MM.1S (cell line): Measurements from ENCODE around the gene PSMD6.

Experiments
- DNase-seq: peaks from one replicate; pipeline ENCODE4 v3.0.0-alpha.2; 2015
- H2AFZ ChIP-seq: fragments of 300-600 bp; sonication (generic); 2 replicates; pipeline ENCODE4 v1.6.0; 2016; ENCODE audit warnings: antibody characterized with exemption, low read length
- H3F3A ChIP-seq: fragments of 300-600 bp; sonication (generic); 2 replicates; pipeline ENCODE4 v1.6.1; 2016; ENCODE audit warnings: mild to moderate bottlenecking, antibody characterized with exemption, low read length, moderate library complexity, mixed read lengths; ENCODE audit not compliant: insufficient read depth
- H3K27ac ChIP-seq: fragments of 300-600 bp; sonication (generic); 2 replicates; pipeline ENCODE4 v1.5.1; 2016; ENCODE audit warnings: mild to moderate bottlenecking, low read length
- H3K27me3 ChIP-seq: fragments of 300-600 bp; sonication (generic); replicated peaks from 2 replicates; pipeline ENCODE4 v1.6.0; 2016; ENCODE audit warnings: low read length; ENCODE audit not compliant: insufficient read depth
- H3K36me3 ChIP-seq: fragments of 300-600 bp; sonication (generic); replicated peaks from 2 replicates; pipeline ENCODE4 v1.6.1; 2016; ENCODE audit warnings: mild to moderate bottlenecking, low read length, mixed read lengths; ENCODE audit not compliant: insufficient read depth
- H3K4me1 ChIP-seq: fragments of 300-600 bp; sonication (generic); 2 replicates; pipeline ENCODE4 v1.6.1; 2016; ENCODE audit warnings: low read length, mixed read lengths
- H3K4me2 ChIP-seq: fragments of 300-600 bp; sonication (generic); 2 replicates; pipeline ENCODE4 v1.6.0; 2016; ENCODE audit warnings: low read depth, low read length
- H3K4me3 ChIP-seq: fragments of 300-600 bp; sonication (generic); 2 replicates; pipeline ENCODE4 v1.5.1; 2016; ENCODE audit warnings: low read length, mixed read lengths
- H3K79me2 ChIP-seq: fragments of 300-600 bp; sonication (generic); 2 replicates; pipeline ENCODE4 v1.6.1; 2016; ENCODE audit warnings: mixed run types, low read length, mixed read lengths
- H3K9ac ChIP-seq: fragments of 300-600 bp; sonication (generic); 2 replicates; pipeline ENCODE4 v1.6.1; 2016; ENCODE audit warnings: low read length, mixed read lengths
- H3K9me2 ChIP-seq: fragments of 300-600 bp; sonication (generic); replicated peaks from 2 replicates; pipeline ENCODE4 v1.6.1; 2016; ENCODE audit warnings: mild to moderate bottlenecking, low read length, mixed read lengths; ENCODE audit not compliant: insufficient read depth
- H3K9me3 ChIP-seq: fragments of 300-600 bp; sonication (generic); replicated peaks from 2 replicates; pipeline ENCODE4 v1.6.1; 2016; ENCODE audit warnings: mild to moderate bottlenecking, low read length, mixed read lengths; ENCODE audit not compliant: insufficient read depth
- H4K20me1 ChIP-seq: fragments of 300-600 bp; sonication (generic); 2 replicates; pipeline ENCODE4 v1.6.1; 2016; ENCODE audit warnings: mild to moderate bottlenecking, low read length, moderate library complexity, mixed read lengths; ENCODE audit not compliant: insufficient read depth
- CTCF ChIP-seq: fragments of 300-600 bp; sonication (generic); IDR thresholded peaks from 2 replicates; pipeline ENCODE4 v1.5.1; 2016; ENCODE audit warnings: antibody characterized with exemption, low read length, mixed read lengths
- EZH2 ChIP-seq: fragments of 300-600 bp; sonication (generic); optimal IDR thresholded peaks from 2 replicates; pipeline ENCODE3; 2017; ENCODE audit warnings: low read depth, mild to moderate bottlenecking, antibody characterized with exemption, low read length, mixed read lengths
- EZH2phosphoT487 ChIP-seq: fragments of 300-600 bp; sonication (generic); IDR thresholded peaks from 2 replicates; pipeline ENCODE4 v1.6.1; 2018; ENCODE audit warnings: antibody characterized with exemption, low read length

PSMD6 gene

GRCh38 chr3:64058566-64058965 lies 35.3 kb upstream of the PSMD6 start:
- no peak overlapping the region for H3K4me3 ChIP-seq
- TF ChIP-seq CTCF: no peak
- no peak for TF ChIP-seq EZH2phosphoT487
- no peak for TF ChIP-seq EZH2
- no peak for DNase-seq
- no peaks in the 10 kb centered on the region for H3K9me2 ChIP-seq
- H3K27me3 ChIP-seq: no peaks in the 10 kb centered on the region
- H3F3A ChIP-seq: no peaks in the 10 kb centered on the region
- H3K4me2 ChIP-seq: no peak overlapping the region
- H3K9ac ChIP-seq: no peak overlapping the region
- no peaks in the 10 kb centered on the region for H3K4me1 ChIP-seq
- no peaks in the 10 kb centered on the region for H3K9me3 ChIP-seq
- no peak overlapping the region for H3K27ac ChIP-seq
- H2AFZ ChIP-seq: no peak overlapping the region
- H4K20me1 ChIP-seq: no peaks in the 10 kb centered on the region
- H3K79me2 ChIP-seq: no peaks in the 10 kb centered on the region
- no peaks in the 10 kb centered on the region for H3K36me3 ChIP-seq

- Histone ChIP-seq H3K4me2 (no peak overlapping the region), H3K79me2 (no peaks in the 10 kb centered on the region)
- DNase-seq: no peak
Measured at GRCh38 chr3:64057231-64057630, 33.9 kb upstream of the PSMD6 start.

GRCh38 chr3:64056606-64057180 lies 33.4 kb upstream of the PSMD6 start:
- no peak for DNase-seq
- no peaks in the 10 kb centered on the region for H4K20me1 ChIP-seq
- no peaks in the 10 kb centered on the region for H3K4me1 ChIP-seq
- no peak overlapping the region for H3K27ac ChIP-seq
- TF ChIP-seq CTCF: no peak
- TF ChIP-seq EZH2: no peak
- TF ChIP-seq EZH2phosphoT487: no peak
- H3K4me2 ChIP-seq: no peak overlapping the region
- H3K9me3 ChIP-seq: no peaks in the 10 kb centered on the region
- H2AFZ ChIP-seq: no peak overlapping the region
- H3K9ac ChIP-seq: no peak overlapping the region
- H3F3A ChIP-seq: no peaks in the 10 kb centered on the region
- H3K4me3 ChIP-seq: no peak overlapping the region
- no peaks in the 10 kb centered on the region for H3K36me3 ChIP-seq
- H3K79me2 ChIP-seq: no peaks in the 10 kb centered on the region
- no peaks in the 10 kb centered on the region for H3K27me3 ChIP-seq
- no peaks in the 10 kb centered on the region for H3K9me2 ChIP-seq

More at GRCh38 chr3:64057231-64057630, 33.9 kb upstream of the PSMD6 start:
- Histone ChIP-seq H3K4me1 (no peaks in the 10 kb centered on the region), H3F3A (no peaks in the 10 kb centered on the region), H3K9me3 (no peaks in the 10 kb centered on the region), H4K20me1 (no peaks in the 10 kb centered on the region), H3K36me3 (no peaks in the 10 kb centered on the region), H3K27ac (no peak overlapping the region), H3K9ac (no peak overlapping the region), H2AFZ (no peak overlapping the region), H3K27me3 (no peaks in the 10 kb centered on the region), H3K4me3 (no peak overlapping the region), H3K9me2 (no peaks in the 10 kb centered on the region)
- TF ChIP-seq EZH2phosphoT487: no peak
- no peak for TF ChIP-seq CTCF
- TF ChIP-seq EZH2: no peak
